Gastrocnemius medialis (tissue), 4 donors: ENCODE results near the gene LRP11.

Source experiments
- CTCF ChIP-seq, 5 experiments: fragments of 450-650 bp in 3 of 5; fragments of 200-600 bp in 2 of 5; sonication (generic) in 2 of 5; IDR thresholded peaks in 4 of 5; conservative IDR thresholded peaks in 1 of 5; 1 replicate in 4 of 5; 2 replicates in 1 of 5; pipeline ENCODE4 v1.5.1; 2016 to 2019; ENCODE audit warnings: antibody characterized with exemption in 5 of 5, mild to moderate bottlenecking in 3 of 5, moderate library complexity in 3 of 5
- POLR2A ChIP-seq, 2 donors: fragments of 450-650 bp; IDR thresholded peaks; one replicate each; pipeline ENCODE4 v1.6.1; 2017; ENCODE audit warnings: antibody characterized with exemption in 2 of 2, mild to moderate bottlenecking in 2 of 2, moderate library complexity in 2 of 2

DNA sequence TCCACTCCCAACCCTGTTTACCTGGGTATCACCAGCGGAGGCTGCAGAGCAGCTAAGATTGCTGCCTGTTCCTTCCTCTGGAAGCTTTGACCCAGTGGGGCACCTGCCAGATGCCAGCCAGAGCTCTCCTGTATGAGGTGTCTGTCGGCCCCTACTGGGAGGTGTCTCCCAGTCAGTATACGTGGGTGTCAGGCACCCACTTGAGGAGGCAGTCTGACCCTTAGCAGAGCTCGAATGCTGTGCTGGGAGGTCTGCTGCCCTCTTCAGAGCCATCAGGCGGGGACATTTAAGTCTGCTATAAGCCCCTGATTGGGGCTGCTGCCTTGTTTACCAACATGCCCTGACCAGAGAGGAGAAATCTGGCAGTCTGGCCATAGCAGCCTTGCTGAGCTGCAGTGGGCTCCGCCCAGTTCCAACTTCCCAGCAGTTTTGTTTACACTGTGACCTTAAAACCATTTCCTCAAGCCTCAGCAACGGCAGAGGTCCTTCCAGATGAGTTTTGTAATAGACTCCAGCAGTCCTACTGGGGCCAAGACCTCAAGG, 31.0 kb upstream of the LRP11 start:
- TF ChIP-seq CTCF (IDR thresholded peaks at IDR 0.05 in 4 of 5, conservative IDR thresholded peaks at IDR 0.05 in 1 of 5) (peak in 1 of 5 experiments; percentile 36), POLR2A (IDR thresholded peaks at IDR 0.05) (no peak)
